NCI-H2171 treated with DMSO at 0.1 percent for 48 hours (cell line): ENCODE measurements around the gene SOBP.
"Not testable (repeated sequence)": the region's sequence is repeated elsewhere in the genome, so short reads cannot be mapped to it uniquely, and the experiment has no call there.

ENCODE experiments used
- DNase-seq: peaks from one replicate; lab custom pipeline; 2025; lab: John Stamatoyannopoulos, UW

SOBP gene, protein sequence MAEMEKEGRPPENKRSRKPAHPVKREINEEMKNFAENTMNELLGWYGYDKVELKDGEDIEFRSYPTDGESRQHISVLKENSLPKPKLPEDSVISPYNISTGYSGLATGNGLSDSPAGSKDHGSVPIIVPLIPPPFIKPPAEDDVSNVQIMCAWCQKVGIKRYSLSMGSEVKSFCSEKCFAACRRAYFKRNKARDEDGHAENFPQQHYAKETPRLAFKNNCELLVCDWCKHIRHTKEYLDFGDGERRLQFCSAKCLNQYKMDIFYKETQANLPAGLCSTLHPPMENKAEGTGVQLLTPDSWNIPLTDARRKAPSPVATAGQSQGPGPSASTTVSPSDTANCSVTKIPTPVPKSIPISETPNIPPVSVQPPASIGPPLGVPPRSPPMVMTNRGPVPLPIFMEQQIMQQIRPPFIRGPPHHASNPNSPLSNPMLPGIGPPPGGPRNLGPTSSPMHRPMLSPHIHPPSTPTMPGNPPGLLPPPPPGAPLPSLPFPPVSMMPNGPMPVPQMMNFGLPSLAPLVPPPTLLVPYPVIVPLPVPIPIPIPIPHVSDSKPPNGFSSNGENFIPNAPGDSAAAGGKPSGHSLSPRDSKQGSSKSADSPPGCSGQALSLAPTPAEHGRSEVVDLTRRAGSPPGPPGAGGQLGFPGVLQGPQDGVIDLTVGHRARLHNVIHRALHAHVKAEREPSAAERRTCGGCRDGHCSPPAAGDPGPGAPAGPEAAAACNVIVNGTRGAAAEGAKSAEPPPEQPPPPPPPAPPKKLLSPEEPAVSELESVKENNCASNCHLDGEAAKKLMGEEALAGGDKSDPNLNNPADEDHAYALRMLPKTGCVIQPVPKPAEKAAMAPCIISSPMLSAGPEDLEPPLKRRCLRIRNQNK

DNA sequence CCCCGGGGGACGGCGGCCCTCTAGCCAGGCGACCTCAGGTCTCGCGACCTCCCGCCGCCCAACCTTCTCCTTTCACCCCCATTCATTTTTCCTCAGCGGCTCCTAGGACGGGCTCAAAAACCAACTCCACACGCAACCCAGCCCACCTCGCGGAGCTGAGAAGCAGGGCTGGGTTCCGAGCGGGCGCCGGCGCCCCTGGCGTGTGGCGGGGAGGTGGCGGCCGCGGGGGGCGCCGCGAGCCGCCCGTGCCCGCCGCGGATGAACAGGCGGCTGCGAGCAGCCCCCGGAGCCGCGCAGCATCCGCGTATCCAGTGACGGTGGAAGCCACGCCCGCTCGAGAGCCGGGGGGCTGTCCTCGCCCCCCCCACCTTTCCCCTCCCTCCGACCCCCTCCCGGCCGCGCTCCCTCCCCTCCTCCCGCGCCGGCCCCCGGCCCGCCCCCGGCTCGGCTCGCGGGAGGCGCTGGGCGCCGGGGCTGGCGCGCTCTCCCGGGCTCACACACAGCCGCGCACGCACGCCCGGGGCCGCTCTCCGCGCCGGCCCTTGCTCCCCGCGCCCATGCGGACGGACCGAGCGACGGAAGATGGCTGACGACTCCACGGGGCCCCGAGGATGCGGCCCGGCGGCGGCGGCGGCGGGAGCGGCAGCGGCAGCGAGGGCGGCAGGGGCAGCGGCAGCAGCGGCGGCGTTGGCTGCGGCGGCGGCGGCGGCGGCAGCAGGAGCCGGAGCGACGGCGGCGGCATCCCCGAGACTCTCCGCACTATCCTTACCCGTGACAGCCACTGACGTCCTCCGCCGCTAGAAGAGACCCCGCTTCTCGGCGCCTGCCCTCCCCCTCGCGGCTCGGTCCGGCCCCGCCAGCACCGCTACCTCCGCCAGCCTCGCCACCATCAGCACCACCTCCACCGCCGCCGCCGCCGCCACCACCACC, at the start of gene SOBP:
Gene SOBP (plus strand): TSS at position 482 of the 930 bp plus-strand sequence. CDS start 500 bp downstream, outside the sequence.
- peak; percentile 75 for DNase-seq

DNA sequence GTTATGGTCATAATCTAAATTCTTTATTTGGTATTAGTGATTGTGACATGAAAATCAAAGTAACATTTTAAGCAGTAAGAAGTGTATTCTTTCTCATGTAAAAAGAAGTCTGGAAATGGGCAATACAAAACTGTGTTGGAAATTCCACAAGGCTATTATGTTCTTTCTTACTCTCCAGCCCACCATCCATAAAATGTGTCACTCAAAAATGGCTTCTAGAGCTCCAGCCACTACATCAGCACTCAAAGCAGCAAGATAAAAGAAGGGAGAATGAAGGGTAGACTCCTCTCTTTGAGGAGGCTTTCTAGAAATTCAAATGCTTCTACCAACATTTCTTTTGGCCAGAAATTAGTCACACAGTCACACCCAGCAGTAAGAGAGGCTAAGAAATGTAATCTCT, 49.0 kb upstream of the SOBP start:
- no peak for DNase-seq

DNA sequence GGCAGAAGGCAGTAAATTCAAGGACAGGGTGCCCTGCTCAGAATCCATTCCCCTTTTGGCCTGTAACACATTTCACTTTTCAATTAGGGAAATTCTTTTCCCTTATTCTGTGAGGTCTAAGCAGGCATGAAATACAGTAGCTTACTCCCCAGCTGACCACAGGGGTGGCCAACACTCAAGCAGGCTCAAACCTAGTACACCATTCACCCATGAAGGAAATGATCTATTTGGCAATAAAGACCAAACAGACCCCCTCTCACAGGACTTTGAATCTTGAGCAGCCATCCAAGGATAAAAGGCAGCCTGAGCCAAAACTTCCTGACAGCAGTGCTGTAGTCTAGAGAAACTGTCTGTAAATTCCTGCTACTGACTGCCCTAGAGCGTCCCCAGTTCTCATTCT, 48.2 kb upstream of the SOBP start:
- DNase-seq = no peak

DNA sequence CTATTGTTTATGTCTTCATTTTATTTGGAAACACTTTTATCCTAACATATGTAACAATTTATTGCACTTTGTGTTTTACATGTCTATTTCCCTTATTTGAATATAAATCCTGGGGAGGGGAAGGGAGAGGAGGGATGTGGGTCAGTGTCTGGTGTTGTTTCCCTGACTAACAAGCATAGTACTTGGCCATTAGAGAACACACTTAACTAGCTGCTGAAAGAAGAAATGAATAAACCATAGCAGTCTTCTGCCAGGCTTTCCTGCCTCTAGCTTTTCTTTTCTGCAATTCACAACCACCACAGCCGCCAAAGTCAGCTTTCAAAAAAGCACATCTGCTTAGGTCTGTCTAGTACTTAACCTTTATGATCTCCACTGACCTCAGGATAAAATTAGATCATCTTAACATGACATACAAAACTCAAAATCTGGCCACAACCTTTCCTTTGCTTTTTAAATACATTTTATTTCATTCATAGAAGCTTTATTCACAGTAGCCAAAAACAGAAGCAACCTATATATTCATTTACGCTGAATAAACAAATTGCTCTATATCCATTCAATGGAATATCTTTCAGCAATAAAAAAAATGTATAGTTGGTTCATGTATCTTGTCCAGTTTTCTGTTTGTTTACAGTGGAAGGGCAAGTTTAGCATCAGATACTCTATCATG, 46.8 kb upstream of the SOBP start:
- DNase-seq = no peak

DNA sequence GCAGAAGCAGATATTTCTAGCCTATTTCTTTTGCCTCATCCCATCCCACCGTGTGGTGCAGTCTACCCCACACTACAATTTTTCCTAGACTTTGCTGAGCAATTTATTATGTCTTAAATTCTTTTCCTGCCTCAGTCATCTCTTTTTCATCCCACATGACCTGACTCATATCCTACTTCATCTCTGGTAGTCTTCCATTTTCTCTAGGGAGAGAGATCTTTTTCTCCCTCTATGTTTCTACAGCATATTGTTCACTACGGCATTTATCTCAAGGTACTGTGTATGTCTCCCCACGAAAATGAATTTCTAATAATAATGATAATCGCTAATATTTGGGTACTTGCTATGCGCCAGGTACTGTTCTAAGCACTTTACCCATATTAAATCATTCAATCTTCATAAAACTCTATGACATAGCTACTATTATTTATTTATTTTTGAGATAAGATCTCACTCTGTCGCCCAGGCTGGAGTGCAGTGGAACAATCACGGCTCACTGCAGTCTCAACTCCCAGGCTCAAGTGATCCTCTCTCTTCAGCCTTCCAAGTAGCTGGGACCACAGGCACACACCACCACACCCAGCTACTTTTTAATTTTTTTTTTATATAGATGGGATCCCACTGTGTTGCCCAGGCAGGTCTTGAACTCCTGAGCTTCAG, 46.2 kb upstream of the SOBP start:
- DNase-seq = no peak

DNA sequence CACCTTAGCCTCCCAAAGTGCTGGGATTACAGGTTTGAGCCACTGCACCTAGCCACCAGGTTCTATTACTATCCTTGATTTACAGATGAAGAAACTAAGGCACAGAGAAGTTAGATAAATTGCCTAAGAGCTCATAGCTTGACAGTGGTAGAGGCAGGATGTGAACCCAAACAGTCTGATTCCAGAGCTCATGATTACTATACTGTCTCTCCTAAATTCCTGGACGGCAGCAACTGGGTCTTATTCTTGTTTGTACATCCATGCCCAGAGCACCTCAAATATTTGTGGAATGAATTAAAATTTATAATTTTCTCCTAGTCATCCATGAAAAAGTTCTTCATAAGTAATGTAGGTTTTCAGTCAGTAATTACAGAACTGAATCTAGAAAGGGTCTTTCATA, 45.6 kb upstream of the SOBP start:
- DNase-seq = no peak

DNA sequence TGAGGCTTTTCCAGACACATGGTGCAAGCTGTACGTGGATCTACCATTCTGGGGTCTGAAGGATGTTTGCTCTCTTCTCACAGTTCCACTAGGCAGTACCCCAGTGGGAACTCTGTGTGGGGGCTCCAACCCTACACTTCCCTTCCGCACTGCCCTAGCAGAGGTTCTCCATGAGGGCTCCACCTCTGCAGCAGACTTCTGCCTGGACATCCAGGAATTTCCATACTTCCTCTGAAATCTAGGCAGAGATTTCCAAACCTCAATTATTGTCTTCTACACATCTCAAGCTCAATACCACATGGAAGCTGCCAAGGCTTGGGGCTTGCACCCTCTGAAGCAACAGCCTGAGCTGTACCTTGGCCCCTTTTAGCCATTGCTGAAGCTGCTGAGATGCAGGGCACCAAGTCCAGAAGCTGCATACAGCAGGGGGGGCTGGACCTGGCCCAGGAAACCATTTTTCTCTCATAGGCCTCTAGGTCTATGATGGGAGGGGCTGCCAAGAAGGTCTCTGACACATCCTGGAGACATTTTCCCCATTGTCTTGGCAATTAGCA, 42.2 kb upstream of the SOBP start:
- no peak for DNase-seq

DNA sequence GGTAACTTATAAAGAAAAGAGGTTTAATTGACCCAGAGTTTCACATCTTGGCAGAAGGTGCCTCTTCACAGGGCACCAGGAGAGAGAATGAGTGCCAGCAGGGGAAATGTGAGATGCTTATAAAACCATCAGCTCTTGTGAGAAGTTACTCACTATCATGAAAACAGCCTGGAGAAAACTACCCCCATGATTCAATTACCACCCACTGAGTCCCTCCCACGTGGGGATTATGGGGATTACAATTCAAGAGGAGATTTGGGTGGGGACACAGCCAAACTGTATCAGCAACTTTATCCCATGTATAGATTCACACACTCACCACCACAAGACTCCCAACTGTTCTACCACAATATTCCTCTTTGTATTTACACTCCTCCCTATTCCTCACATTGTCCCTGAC, 41.1 kb upstream of the SOBP start:
- DNase-seq = no peak

DNA sequence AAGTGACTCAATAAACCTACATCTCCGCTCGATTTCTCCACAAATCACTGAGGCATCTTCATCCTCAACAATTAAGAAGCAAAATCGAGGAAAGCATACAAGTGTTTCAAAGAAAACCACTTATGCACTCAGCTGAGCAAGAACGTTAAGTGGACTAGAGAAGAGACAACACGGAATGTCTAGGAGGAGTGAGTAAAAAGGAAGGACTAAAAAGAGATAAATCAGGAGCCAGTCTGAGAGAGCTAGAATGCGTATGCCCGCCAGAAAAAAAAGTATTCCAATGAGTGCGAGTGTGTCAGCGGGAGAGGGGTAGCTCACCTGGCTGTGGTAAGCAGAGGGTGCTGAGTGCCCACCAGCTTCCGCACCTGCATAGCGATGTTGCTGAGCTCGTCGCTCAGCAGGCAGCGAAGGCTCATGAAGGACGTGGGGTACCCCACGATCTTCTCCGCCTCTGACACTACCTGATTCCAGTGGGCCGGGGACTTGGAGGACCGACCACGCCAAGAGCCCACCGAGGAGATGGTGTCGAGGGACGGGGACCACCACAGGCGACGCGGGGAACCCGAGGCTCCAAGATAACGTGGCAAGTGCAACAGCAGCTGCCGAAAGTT, 31.1 kb upstream of the SOBP start:
- peak; percentile 60 for DNase-seq

DNA sequence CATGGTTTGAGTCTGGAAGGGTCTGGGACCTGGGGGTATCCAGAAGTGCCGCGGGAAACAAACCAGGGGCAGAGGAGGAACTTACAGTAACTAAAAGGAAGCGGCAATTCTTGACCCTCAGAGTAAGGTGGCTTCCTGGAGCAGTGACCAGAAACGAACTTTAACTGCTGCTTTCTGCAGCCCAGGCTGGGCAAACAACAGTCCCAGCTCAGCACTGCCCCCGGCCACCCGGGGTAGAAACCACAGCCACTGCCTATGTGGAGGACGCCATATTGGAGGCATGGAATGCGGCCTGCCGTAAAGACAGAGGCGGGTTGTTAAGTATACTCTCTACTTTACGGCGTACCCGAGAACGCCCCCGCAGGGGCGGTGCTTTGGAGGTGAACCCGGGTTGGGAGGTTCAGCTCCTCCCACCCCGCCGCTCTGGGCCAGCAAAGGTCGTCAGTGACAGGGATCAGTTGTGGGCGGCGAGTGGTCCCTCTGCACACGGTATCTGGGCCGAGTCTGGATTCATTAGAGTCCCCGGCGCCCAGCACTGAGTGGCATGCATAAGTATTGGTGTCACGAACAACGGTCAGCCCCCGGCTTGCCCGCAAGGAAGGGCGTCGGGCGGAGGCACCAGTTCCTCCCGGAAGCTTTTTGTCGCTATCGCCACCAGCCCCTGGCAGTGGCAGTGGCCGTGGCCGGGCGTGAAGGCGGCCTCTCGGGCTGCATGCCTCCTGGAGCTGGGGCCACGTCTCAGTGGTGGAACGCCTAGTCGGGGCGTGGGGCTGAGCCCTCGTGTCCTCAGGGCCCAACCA, 30.4 kb upstream of the SOBP start, which contains the start of gene PDSS2:
Gene PDSS2 (minus strand): TSS at position 282 of the 800 bp plus-strand sequence. CDS start 279 bp downstream, at position 3.
- peak; percentile 95 for DNase-seq

DNA sequence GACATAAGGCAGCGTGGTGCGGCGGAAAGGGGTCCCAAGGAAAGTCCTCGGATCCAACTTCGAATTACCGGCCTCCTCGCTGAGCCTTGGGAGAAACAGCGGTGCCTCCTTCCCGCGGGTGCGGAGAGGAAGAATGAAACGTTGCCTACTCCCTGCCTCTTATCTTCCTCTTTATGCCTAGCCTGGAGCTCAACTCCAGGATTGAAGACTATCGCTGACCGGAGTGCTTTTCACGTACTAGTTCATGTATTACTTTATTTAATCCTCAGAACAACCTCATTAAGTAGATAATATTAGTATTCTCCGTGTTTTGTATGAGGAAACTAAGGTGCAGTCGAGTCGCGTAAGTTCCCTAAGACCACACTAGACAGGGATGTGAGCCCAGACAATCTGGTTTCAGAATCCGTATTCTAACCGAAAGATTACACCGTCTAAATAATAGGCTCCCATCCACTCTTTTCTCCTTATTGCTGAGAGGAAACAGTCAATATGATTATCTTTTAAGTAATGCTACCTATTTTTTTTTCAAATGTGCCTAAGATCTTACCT, 29.8 kb upstream of the SOBP start:
- peak; percentile 31 for DNase-seq

DNA sequence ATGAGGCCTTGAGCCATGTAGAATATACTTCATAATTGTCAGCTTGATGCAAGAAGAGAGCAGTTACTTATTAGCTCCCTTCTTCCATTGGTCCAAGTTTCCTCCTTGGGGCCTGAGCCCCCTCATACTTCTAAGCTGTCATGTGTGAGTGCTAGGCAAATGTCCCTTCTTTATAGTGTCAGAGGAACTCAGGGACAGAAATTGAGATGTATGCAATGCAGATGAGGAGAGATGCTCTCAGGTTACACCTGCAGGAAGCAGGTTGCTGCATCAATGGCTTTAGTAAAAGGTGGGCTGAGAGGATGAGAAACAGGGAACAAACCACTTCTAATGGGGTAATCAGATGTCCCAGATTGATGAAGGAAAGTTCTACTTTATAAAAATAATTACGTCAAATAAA, 23.9 kb upstream of the SOBP start:
- no peak for DNase-seq

DNA sequence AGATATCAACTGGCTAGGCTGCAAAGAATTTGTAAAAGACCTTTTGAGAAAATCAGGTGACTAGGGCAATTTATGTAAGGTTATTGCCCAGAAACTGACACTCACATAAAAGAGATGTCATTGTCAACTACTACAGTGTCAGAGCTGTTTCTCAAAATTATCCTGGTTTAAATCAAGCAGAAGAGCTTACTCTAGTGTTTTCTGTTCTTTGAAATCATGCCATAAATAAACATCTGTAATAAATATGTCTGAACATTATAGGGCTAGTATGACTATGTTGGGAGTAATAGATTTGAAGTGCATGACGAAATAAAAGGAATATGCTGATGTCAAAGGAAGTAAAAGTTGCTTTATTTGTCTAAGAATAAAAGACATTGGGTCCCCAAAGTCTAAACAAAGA, 19.6 kb upstream of the SOBP start:
- no peak for DNase-seq

DNA sequence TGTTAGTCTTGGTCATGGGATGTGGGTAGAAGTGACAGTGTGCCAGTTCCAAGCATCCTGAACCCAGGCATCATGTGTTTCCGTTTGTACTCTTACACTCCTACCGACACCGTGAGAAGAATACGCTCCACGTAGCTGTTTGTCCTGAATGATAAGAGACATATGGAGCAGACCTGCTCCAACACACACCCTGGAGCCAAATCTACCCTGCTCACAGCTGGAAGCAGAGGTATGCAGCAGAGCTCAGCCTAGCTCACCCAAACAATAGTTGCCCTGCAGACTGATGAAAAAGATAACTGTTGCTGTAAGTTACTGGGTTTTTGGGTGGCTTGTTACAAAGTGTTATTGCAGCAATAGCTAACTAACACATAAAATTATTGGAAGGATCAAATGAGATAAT, 16.3 kb upstream of the SOBP start:
- peak; percentile 29 for DNase-seq

DNA sequence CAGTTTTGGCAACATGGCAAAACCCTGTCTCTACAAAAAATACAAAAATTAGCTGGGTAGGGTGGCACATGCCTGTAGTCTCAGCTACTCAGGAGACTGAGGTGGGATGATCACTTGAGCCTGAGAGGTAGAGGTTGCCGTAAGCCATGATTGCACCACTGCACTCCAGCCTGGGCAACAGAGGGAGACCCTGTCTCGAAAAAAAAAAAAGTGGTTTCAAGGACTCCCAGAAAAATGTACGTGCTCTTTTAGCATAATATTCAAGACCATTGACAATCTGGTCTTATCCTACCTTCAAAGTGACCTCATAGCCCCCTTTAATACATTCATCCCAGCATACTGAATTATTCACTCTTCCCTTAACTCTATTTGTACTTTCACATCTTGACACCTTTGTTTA, 14.6 kb upstream of the SOBP start:
- not testable (repeated sequence) for DNase-seq

DNA sequence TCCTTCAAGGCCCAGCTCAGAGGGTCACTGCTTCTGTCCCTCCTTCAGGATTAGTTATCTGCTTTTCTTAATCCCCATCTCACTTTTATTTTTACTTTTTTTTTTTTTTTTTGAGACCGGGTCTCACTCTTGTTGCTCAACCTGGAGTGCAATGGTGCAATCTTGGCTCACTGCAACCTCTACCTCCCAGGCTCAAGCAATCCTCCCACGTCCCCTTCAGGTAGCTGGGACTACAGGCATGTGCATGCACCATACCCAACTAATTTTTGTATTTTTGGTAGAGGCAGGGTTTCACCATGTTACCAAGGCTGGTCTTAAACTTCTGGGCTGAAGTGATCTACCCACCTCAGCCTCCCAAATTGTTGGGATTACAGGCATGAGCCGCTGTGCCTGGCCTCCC, 14.1 kb upstream of the SOBP start:
- DNase-seq = not testable (repeated sequence)

DNA sequence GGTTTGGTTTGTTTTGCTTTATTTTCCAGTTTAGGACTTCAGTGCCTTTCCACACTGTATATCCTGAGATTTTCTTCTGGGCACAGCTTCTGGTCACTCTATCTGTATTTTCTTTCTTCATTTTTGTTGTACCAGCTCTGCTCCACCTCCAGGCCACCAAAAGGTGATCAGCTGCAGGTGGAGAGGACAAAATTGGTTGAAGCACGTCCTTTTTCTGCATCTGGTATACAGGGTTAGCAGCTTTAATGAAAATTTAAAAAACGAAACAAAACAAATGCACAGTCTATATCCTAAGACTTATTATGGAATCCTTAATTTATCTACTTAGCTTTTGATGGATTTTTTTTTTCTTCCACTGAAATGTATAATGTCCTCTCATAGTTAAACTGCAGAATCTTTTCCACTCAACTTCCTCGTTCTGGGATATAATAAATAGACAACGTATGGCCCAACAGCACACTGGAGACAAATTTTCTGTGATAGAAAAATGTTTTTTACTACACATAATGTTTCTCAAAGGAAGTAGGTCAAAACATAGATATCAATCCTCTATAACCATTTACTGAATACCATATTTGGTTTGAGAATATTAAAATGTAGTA, 10.7 kb upstream of the SOBP start:
- DNase-seq = no peak

DNA sequence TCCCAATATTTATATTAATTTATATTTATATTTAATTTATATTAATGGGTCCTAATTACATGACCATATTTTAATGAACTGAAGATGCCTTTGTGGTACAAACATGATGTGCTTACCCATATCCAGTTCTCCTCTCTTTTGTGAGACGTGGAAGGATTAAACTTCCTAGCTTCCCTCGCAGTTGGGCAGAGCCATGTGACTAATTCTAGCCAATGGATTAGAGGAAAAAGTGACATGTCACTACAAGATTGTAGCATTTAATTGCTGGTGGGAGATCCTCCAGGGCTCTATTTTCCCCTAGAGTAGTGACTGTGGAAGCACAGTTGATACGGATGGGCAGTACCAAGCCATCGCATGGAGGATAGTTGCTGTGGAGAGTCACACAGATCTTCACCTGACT, 4.8 kb upstream of the SOBP start:
- DNase-seq = no peak
